K562 (cell line): ENCODE results near the gene CHCHD4. TPM values are rescaled to one million over a fixed set of nuclear protein-coding genes. Genes with fewer than 3 reads are reported as not detected.

Experiments used
- ATAC-seq: fragments of 200-7000 bp; cut with Tn5 transposase; 3 replicates; pipeline ENCODE4 v1.9.1; 2020; ENCODE audit warnings: moderate library complexity
- BruUV-seq: library from RNA; stranded (reverse); fragments of 400-500 nt; replicated peaks from 2 replicates; lab custom pipeline; 2021; lab: Mats Ljungman, UMichigan
- CTCF ChIA-PET: fragments of 300-600 bp; formaldehyde crosslinking; extraction: SDS; loops from one replicate; lab custom pipeline; 2021; ENCODE audit warnings: low intra/inter-chr PET ratio; lab: Yijun Ruan, JAX
- POLR2A ChIA-PET: fragments of 300-600, 350-650 bp; sonication (Branson Sonifier 250); formaldehyde crosslinking; extraction: SDS; loops from one replicate; lab custom pipeline; 2021; ENCODE audit warnings: antibody characterized with exemption, inconsistent platforms; lab: Yijun Ruan, JAX
- DNase-seq, 4 experiments: peaks; one replicate each; pipeline versions ENCODE4 v3.0.0 to v3.0.0-alpha.2; 2011 to 2018; ENCODE audit warnings: low spot score in 3 of 4, mixed read lengths in 3 of 4; ENCODE audit errors: extremely low read depth in 1 of 4
- FAIRE-seq: peaks from 2 replicates; lab custom pipeline; 2011; peaks lifted over from hg19 to GRCh38; lab: Jason Lieb, UNC
- H2AFZ ChIP-seq: 2 replicates; pipeline ENCODE4 v1.6.0; 2011; ENCODE audit warnings: low read depth, low read length, control low read depth, inconsistent platforms
- H3K27ac ChIP-seq: fragments of 200-600 bp; 3 replicates; pipeline ENCODE4 v1.8.0; 2011; ENCODE audit warnings: low read depth, mild to moderate bottlenecking, control low read depth, inconsistent platforms, low read length, moderate library complexity, mixed read lengths; ENCODE audit errors: extremely low read depth
- H3K27me3 ChIP-seq, 2 experiments: fragments of 300-600 bp in 1 of 2; 2 replicates in 1 of 2; 3 replicates in 1 of 2; pipeline versions ENCODE4 v1.6.0 to v1.8.0; 2011; ENCODE audit warnings: inconsistent platforms in 2 of 2, low read length in 2 of 2, mild to moderate bottlenecking in 1 of 2, mixed read lengths in 1 of 2, moderate library complexity in 1 of 2; ENCODE audit not compliant: control insufficient read depth in 2 of 2, insufficient read depth in 2 of 2
- H3K36me3 ChIP-seq: fragments of 300-600 bp; 3 replicates; pipeline ENCODE4 v1.8.0; 2011; ENCODE audit warnings: mild to moderate bottlenecking, low read length, inconsistent platforms; ENCODE audit not compliant: control insufficient read depth, insufficient read depth
- H3K4me1 ChIP-seq, 2 experiments: fragments of 200-600 bp in 1 of 2; replicated peaks in 1 of 2; 2 replicates in 1 of 2; 3 replicates in 1 of 2; pipeline versions ENCODE4 v1.5.1 to v1.8.0; 2011; ENCODE audit warnings: inconsistent platforms in 2 of 2, low read length in 2 of 2, mild to moderate bottlenecking in 1 of 2, mixed read lengths in 1 of 2, moderate library complexity in 1 of 2; ENCODE audit not compliant: control insufficient read depth in 2 of 2, insufficient read depth in 2 of 2
- H3K4me2 ChIP-seq: 2 replicates; pipeline ENCODE4 v1.6.1; 2011; ENCODE audit warnings: low read length, control low read depth, inconsistent platforms, mixed read lengths; ENCODE audit not compliant: insufficient read depth
- H3K4me3 ChIP-seq: fragments of 200-600 bp; sonication (generic), shearing (Covaris generic); 2 replicates; pipeline ENCODE4 v1.5.1; 2016; ENCODE audit warnings: control low read depth, inconsistent platforms
- H3K79me2 ChIP-seq: fragments of 200-600 bp; 3 replicates; pipeline ENCODE4 v1.8.0; 2011; ENCODE audit warnings: low read length, inconsistent platforms; ENCODE audit not compliant: control insufficient read depth, insufficient read depth
- H3K9ac ChIP-seq, 2 experiments: 2 replicates each; pipeline versions ENCODE4 v1.6.0 to v1.6.1; 2011; ENCODE audit warnings: low read depth in 2 of 2, low read length in 2 of 2, control low read depth in 1 of 2, inconsistent platforms in 1 of 2, mild to moderate bottlenecking in 1 of 2, mixed read lengths in 1 of 2; ENCODE audit not compliant: insufficient read depth in 1 of 2
- H3K9me1 ChIP-seq: one replicate; pipeline ENCODE4 v1.6.0; 2011; ENCODE audit warnings: inconsistent platforms, mild to moderate bottlenecking, low read length, moderate library complexity; ENCODE audit not compliant: control insufficient read depth, insufficient read depth
- H3K9me3 ChIP-seq: replicated peaks from 2 replicates; pipeline ENCODE4 v1.5.1; 2011; ENCODE audit warnings: low read depth, low read length, inconsistent platforms; ENCODE audit not compliant: control insufficient read depth, insufficient read depth
- H4K20me1 ChIP-seq: replicated peaks from 2 replicates; pipeline ENCODE4 v1.6.1; 2011; ENCODE audit warnings: low read length, inconsistent platforms, mixed read lengths; ENCODE audit not compliant: control insufficient read depth, insufficient read depth
- EHMT2 ChIP-seq: fragments of 450-650 bp; IDR thresholded peaks from 2 replicates; pipeline ENCODE4 v1.6.1; 2018; ENCODE audit warnings: antibody characterized with exemption
- ETV5 ChIP-seq: sonication (generic); formaldehyde crosslinking; IDR thresholded peaks from 2 replicates; pipeline ENCODE4 v1.4.0; 2020; ENCODE audit warnings: low read depth, mild to moderate bottlenecking, missing genetic modification reagents
- ETV6 ChIP-seq, 3 experiments: fragments of 150-350 bp in 1 of 3; sonication (generic) in 1 of 3; formaldehyde crosslinking in 1 of 3; IDR thresholded peaks; 2 replicates each; pipeline versions ENCODE4 v1.6.1 to v1.8.0; 2014 to 2022; ENCODE audit warnings: borderline replicate concordance in 2 of 3, low read depth in 2 of 3, antibody characterized with exemption in 1 of 3, low read length in 1 of 3, mild to moderate bottlenecking in 1 of 3, missing genetic modification reagents in 1 of 3
- PCBP1 ChIP-seq: fragments of 200-400 bp; formaldehyde crosslinking; IDR thresholded peaks from 2 replicates; pipeline ENCODE4 v1.6.1; 2018; ENCODE audit warnings: mild to moderate bottlenecking, low read depth, low read length; ENCODE audit not compliant: poor library complexity, severe bottlenecking
- RBFOX2 ChIP-seq: fragments of 200-400 bp; formaldehyde crosslinking; IDR thresholded peaks from 2 replicates; pipeline ENCODE4 v1.6.1; 2017; ENCODE audit warnings: low read depth, mild to moderate bottlenecking, low read length, moderate library complexity
- RBM15 ChIP-seq: fragments of 200-400 bp; formaldehyde crosslinking; IDR thresholded peaks from 2 replicates; pipeline ENCODE4 v1.6.1; 2018; ENCODE audit warnings: mild to moderate bottlenecking, low read length, moderate library complexity; ENCODE audit not compliant: insufficient read depth
- TCF3 ChIP-seq: sonication (generic); formaldehyde crosslinking; IDR thresholded peaks from 2 replicates; pipeline ENCODE4 v1.4.0; 2020; ENCODE audit warnings: mild to moderate bottlenecking, missing genetic modification reagents
- U2AF2 ChIP-seq: fragments of 200-400 bp; formaldehyde crosslinking; optimal IDR thresholded peaks from 2 replicates; pipeline ENCODE3; 2017; ENCODE audit warnings: low read depth, mild to moderate bottlenecking, low read length
- ZNF174 ChIP-seq: fragments of 250-450 bp; sonication (Bioruptor Pico); IDR thresholded peaks from 2 replicates; pipeline ENCODE4 v1.4.0; 2020; ENCODE audit warnings: mild to moderate bottlenecking
- WGBS: fragments of 100-300 bp; shearing (Covaris generic); methylation state at CpG from one replicate; pipeline ENCODE4 v1.1.6; 2016; ENCODE audit warnings: low coverage, mixed read lengths; ENCODE audit not compliant: insufficient coverage; ENCODE audit errors: missing lambda C conversion rate; 5-methylcytosine and 5-hydroxymethylcytosine counted together
- in situ Hi-C: fragments of 300-500 bp; cut with MboI; formaldehyde crosslinking; loops from 4 replicates; pipeline ENCODE4 v1.15.0; 2018; ENCODE audit warnings: inconsistent platforms, mixed read lengths
- intact Hi-C: fragments of 100-400 bp; cut with micrococcal nuclease; formaldehyde crosslinking; loops from 2 replicates; pipeline ENCODE4 v1.14.2; 2022
- polyA plus RNA-seq, 8 experiments: library from polyadenylated mRNA; depleted of rRNA in 4 of 8; stranded (reverse) in 5 of 8; unstranded in 3 of 8; fragments of >200 nt; fragmentation: Nextera tagmentation in 2 of 8; fragmentation: Illumina TruSeq in 1 of 8; extraction: Ambion mirVana in 2 of 8; extraction: Trizol in 1 of 8; gene quantifications; 2 replicates each; pipeline versions ENCODE4 v1.2.1 to v1.2.3, GENCODE V29; 2011 to 2014; ENCODE audit warnings: inconsistent platforms in 1 of 8, missing spikeins in 1 of 8
- total RNA-seq, 7 experiments: library from RNA; depleted of rRNA in 6 of 7; stranded (reverse); fragments of >200 nt in 6 of 7; fragmentation: Illumina TruSeq in 2 of 7; extraction: Trizol in 2 of 7; gene quantifications; 2 replicates each; pipeline versions ENCODE4 v1.2.1 to v1.2.3, GENCODE V29; 2011 to 2021; ENCODE audit warnings: low replicate concordance in 1 of 7
- TF ChIP-seq, protein P1 (sequence below), 2 experiments: fragments of 450-650 bp in 1 of 2; sonication (generic) in 1 of 2; formaldehyde crosslinking; conservative IDR thresholded peaks; 2 replicates each; pipeline versions ENCODE4 v1.4.0 to v1.8.1; 2020 to 2022; ENCODE audit warnings: mild to moderate bottlenecking in 1 of 2, missing genetic modification reagents in 1 of 2

Gene CHCHD4
- total and polyA plus RNA-seq, 9 of the 15 experiments (the other 6 are each of a cell fraction or from before 2014, with no cell fraction given): 55.4 to 225 (median 77.2) TPM

DNA sequence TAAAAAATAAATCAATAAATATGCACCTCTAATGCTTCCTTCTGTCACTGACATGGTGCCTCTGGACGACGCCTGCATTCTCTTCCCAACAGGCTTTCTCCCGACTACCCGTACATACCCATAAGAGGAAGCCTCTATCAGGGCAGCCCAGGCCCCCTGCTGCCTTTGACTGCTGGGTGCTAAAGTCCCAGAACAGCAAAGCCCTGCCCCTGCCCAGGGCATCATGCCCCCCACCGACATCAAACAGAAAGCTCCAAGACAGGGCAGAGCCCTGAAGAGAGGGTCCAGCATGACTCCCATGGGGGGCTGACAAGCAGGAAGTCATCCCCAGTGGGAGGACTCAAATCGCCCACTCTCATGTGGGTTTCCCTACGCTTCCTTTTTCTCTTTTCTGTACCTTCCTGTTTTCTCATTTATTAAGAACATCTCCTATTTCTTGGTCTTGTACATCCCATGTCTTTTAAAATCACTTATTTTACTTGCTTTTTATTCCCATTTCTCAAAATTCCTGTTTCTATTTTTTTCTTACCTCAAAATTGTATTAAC, 30.3 kb upstream of the CHCHD4 start:
- Histone ChIP-seq H3K4me2 (no peak overlapping the region), H3K27me3 (no peaks in the 10 kb centered on the region), H3K79me2 (no peaks in the 10 kb centered on the region), H3K27ac (no peak overlapping the region), H3K9me1 (no peaks in the 10 kb centered on the region), H3K9me3 (no peaks in the 10 kb centered on the region), H2AFZ (no peak overlapping the region), H3K9ac (no peak overlapping the region), H3K4me1 (no peaks in the 10 kb centered on the region; a peak in 1 of 5 replicates), H3K4me3 (no peak overlapping the region), H3K36me3 (peaks cover 86% of the 10 kb centered on the region), H4K20me1 (no peaks in the 10 kb centered on the region; the same call in 1 of the 2 replicates)
- CTCF ChIA-PET: no interaction called here
- in situ Hi-C loops (no loop called here), intact Hi-C loops (no loop called here)
- no TSS peak for BruUV-seq
- TF ChIP-seq RBFOX2 (0 out of 2 replicates have a peak, but pooled peaks have one; percentile 22), ZNF174 (CRISPR knock-in tag) (no peak)
- POLR2A ChIA-PET: interaction anchor here (0.9 to 3.6 kb wide), 2 partner anchors 10 kb away, joined by 5 to 18 read pairs; no protein-coding TSS in a partner anchor
- ATAC-seq (no peak), FAIRE-seq (no peak), DNase-seq (no peak)
- 91% methylated on average over 7 of the region's 7 CpGs for WGBS

DNA sequence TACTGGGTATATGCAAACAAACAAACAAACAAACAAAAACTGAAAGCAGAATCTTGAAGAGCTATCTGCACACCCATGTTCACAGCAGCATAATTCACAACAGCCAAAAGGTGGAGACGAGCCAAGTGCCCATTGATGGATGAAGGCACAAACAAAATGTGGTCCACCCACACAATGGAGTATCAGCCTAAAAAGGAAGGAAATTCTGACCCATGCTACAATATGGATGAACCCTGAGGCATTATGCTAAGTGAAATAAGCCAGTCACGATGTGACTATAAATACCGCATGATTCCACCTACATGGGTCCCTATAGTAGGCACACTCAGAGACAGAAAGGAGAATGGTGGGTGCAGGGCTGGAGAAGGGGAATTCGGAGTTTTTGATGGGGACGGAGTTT, 29.6 kb upstream of the CHCHD4 start:
- no peaks in the 10 kb centered on the region for H3K27me3 ChIP-seq
- H3K79me2 ChIP-seq: no peaks in the 10 kb centered on the region
- no peaks in the 10 kb centered on the region for H3K9me1 ChIP-seq
- WGBS: 95% methylated on average over 5 of the region's 5 CpGs
- no peak overlapping the region for H3K27ac ChIP-seq
- FAIRE-seq (no peak), DNase-seq (no peak), ATAC-seq (no peak)
- H3K36me3 ChIP-seq: peaks cover 79% of the 10 kb centered on the region
- H3K4me1 ChIP-seq: no peaks in the 10 kb centered on the region; a peak in 1 of 5 replicates
- ChIA-PET CTCF (no interaction called here), POLR2A (interaction anchor here (1.1 to 3.6 kb wide), 2 partner anchors 9 to 23 kb away, joined by 3 to 18 read pairs; no protein-coding TSS in a partner anchor)
- no peak overlapping the region for H2AFZ ChIP-seq
- no peaks in the 10 kb centered on the region; the same call in 1 of the 2 replicates for H4K20me1 ChIP-seq
- intact Hi-C loops: no loop called here
- H3K9me3 ChIP-seq: no peaks in the 10 kb centered on the region
- H3K9ac ChIP-seq: no peak overlapping the region
- in situ Hi-C loops: no loop called here
- H3K4me2 ChIP-seq: no peak overlapping the region
- H3K4me3 ChIP-seq: no peak overlapping the region
- no TSS peak for BruUV-seq
- TF ChIP-seq EHMT2 (no peak), RBM15 (no peak), ETV6 (IDR thresholded peaks at IDR 0.05; ENCODE audit: borderline replicate concordance in 1 of 2, low read depth in 2 of 2, low read length in 1 of 2) (no peak), ETV6 (CRISPR knock-in tag; IDR thresholded peaks at IDR 0.05; ENCODE audit: borderline replicate concordance) (no peak), ETV5 (no peak), TCF3 (CRISPR knock-in tag) (no peak), U2AF2 (no peak), PCBP1 (no peak)
- TF ChIP-seq, protein P1, sequence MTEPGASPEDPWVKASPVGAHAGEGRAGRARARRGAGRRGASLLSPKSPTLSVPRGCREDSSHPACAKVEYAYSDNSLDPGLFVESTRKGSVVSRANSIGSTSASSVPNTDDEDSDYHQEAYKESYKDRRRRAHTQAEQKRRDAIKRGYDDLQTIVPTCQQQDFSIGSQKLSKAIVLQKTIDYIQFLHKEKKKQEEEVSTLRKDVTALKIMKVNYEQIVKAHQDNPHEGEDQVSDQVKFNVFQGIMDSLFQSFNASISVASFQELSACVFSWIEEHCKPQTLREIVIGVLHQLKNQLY (CRISPR knock-in tag; conservative IDR thresholded peaks at IDR 0.05): no peak
